GM12874 (cell line): ENCODE data around the gene SMG1.

ENCODE experiments used
- CTCF ChIP-seq: IDR thresholded peaks from 2 replicates; pipeline ENCODE4 v1.5.1; 2011; ENCODE audit warnings: low read depth, mild to moderate bottlenecking, control low read depth, low read length, moderate library complexity; ENCODE audit not compliant: insufficient read depth

SMG1 gene

GRCh38 chr16:18958621-18959029, 32.4 kb upstream of the SMG1 start:
- TF ChIP-seq CTCF, result no peak

- TF ChIP-seq CTCF, result no peak
Observed at GRCh38 chr16:18953547-18953946, 27.3 kb upstream of the SMG1 start.

GRCh38 chr16:18950469-18951185, 24.4 kb upstream of the SMG1 start:
- no peak for TF ChIP-seq CTCF

GRCh38 chr16:18948372-18949020, 22.3 kb upstream of the SMG1 start:
- no peak for TF ChIP-seq CTCF

GRCh38 chr16:18945233-18945632, 19.0 kb upstream of the SMG1 start:
- no peak for TF ChIP-seq CTCF

GRCh38 chr16:18943414-18943813, 17.2 kb upstream of the SMG1 start:
- no peak for TF ChIP-seq CTCF

GRCh38 chr16:18942061-18942460, 15.9 kb upstream of the SMG1 start:
- TF ChIP-seq CTCF, result no peak
